Keratinocyte (primary cell): ENCODE data around the gene RXRA. TPM values are rescaled to one million over a fixed set of nuclear protein-coding genes. Genes with fewer than 3 reads are reported as not detected.

ENCODE experiments used
- DNase-seq: peaks from one replicate; pipeline ENCODE4 v3.0.0-alpha.2; 2011; ENCODE audit warnings: low read depth, missing footprints, low spot score
- FAIRE-seq: peaks from 2 replicates; lab custom pipeline; 2011; peaks lifted over from hg19 to GRCh38; lab: Jason Lieb, UNC
- H2AFZ ChIP-seq: 2 replicates; pipeline ENCODE4 v1.6.0; 2012; ENCODE audit warnings: low read length, control low read depth, inconsistent platforms; ENCODE audit not compliant: control insufficient read depth
- H3K27ac ChIP-seq: 2 replicates; pipeline ENCODE4 v1.5.1; 2011; ENCODE audit warnings: low read length; ENCODE audit not compliant: control insufficient read depth, insufficient read depth
- H3K27me3 ChIP-seq: 3 replicates; pipeline ENCODE4 v1.6.0; 2011; ENCODE audit warnings: low read length; ENCODE audit not compliant: control insufficient read depth, insufficient read depth; ENCODE audit errors: extremely low read depth
- H3K36me3 ChIP-seq, 2 experiments: 2 replicates in 1 of 2; 3 replicates in 1 of 2; pipeline ENCODE4 v1.5.1; 2011; ENCODE audit warnings: low read length in 2 of 2, mild to moderate bottlenecking in 1 of 2; ENCODE audit not compliant: control insufficient read depth in 2 of 2, insufficient read depth in 2 of 2; ENCODE audit errors: extremely low read depth in 1 of 2
- H3K4me1 ChIP-seq: 3 replicates; pipeline ENCODE4 v1.5.1; 2011; ENCODE audit warnings: low read length; ENCODE audit not compliant: control insufficient read depth, insufficient read depth; ENCODE audit errors: extremely low read depth
- H3K4me2 ChIP-seq: 3 replicates; pipeline ENCODE4 v1.6.0; 2011; ENCODE audit warnings: low read depth, low read length; ENCODE audit not compliant: control insufficient read depth, insufficient read depth; ENCODE audit errors: extremely low read depth
- H3K4me3 ChIP-seq, 3 experiments: fragments of 200-600 bp in 1 of 3; sonication (generic) in 1 of 3; 2 replicates in 2 of 3; 3 replicates in 1 of 3; pipeline ENCODE4 v1.5.1; 2011 to 2016; ENCODE audit warnings: low read length in 3 of 3, mild to moderate bottlenecking in 3 of 3, control low read depth in 2 of 3, inconsistent platforms in 1 of 3, low read depth in 1 of 3, mixed read lengths in 1 of 3, mixed run types in 1 of 3, moderate library complexity in 1 of 3; ENCODE audit not compliant: control insufficient read depth in 2 of 3, insufficient read depth in 2 of 3; ENCODE audit errors: extremely low read depth in 1 of 3
- H3K79me2 ChIP-seq: 2 replicates; pipeline ENCODE4 v1.6.0; 2012; ENCODE audit warnings: low read length; ENCODE audit not compliant: control insufficient read depth, insufficient read depth
- H3K9ac ChIP-seq: 3 replicates; pipeline ENCODE4 v1.6.0; 2011; ENCODE audit warnings: low read length; ENCODE audit not compliant: control insufficient read depth, insufficient read depth; ENCODE audit errors: extremely low read depth
- H3K9me1 ChIP-seq: 3 replicates; pipeline ENCODE4 v1.6.0; 2011; ENCODE audit warnings: low read length; ENCODE audit not compliant: control insufficient read depth, insufficient read depth; ENCODE audit errors: extremely low read depth
- H3K9me3 ChIP-seq: 2 replicates; pipeline ENCODE4 v1.5.1; 2012; ENCODE audit warnings: low read depth, low read length; ENCODE audit not compliant: control insufficient read depth
- H4K20me1 ChIP-seq: 3 replicates; pipeline ENCODE4 v1.6.0; 2011; ENCODE audit warnings: low read length; ENCODE audit not compliant: control insufficient read depth, insufficient read depth; ENCODE audit errors: extremely low read depth
- EZH2 ChIP-seq: IDR thresholded peaks from one replicate; pipeline ENCODE4 v1.6.1; 2012; ENCODE audit warnings: inconsistent platforms, mild to moderate bottlenecking, low read length, moderate library complexity
- dilution Hi-C: fragments of 300-500 bp; cut with MboI; formaldehyde crosslinking; loops from one replicate; pipeline ENCODE4 v1.7.0; 2020; ENCODE audit warnings: low sequenced_read_pairs; ENCODE audit not compliant: extremely low pct_ligation_motif_present
- polyA plus RNA-seq, 5 experiments: library from polyadenylated mRNA; depleted of rRNA in 3 of 5; stranded (reverse) in 3 of 5; stranded (forward) in 1 of 5; unstranded in 1 of 5; fragments of >200 nt; gene quantifications; 1 replicate in 1 of 5; 2 replicates in 3 of 5; 3 replicates in 1 of 5; pipeline versions ENCODE4 v1.2.1 to v1.2.3, GENCODE V29; 2011 to 2012; ENCODE audit warnings: missing spikeins in 2 of 5, low read depth in 1 of 5, low replicate concordance in 1 of 5
- TF ChIP-seq, protein P1 (sequence below), 3 experiments: IDR thresholded peaks in 1 of 3; conservative IDR thresholded peaks in 1 of 3; optimal IDR thresholded peaks in 1 of 3; 2 replicates in 2 of 3; 3 replicates in 1 of 3; pipeline versions ENCODE3 to v1.5.1; 2011; ENCODE audit warnings: low read length in 3 of 3, mild to moderate bottlenecking in 3 of 3, moderate library complexity in 2 of 3, control low read depth in 1 of 3, inconsistent platforms in 1 of 3; ENCODE audit not compliant: insufficient read depth in 2 of 3; ENCODE audit errors: extremely low read depth in 1 of 3

The RXRA gene
- polyA plus RNA-seq, 1 donor (not counting 4 experiments of a cell fraction or from before 2014, with no cell fraction given), result 9.7 TPM

DNA sequence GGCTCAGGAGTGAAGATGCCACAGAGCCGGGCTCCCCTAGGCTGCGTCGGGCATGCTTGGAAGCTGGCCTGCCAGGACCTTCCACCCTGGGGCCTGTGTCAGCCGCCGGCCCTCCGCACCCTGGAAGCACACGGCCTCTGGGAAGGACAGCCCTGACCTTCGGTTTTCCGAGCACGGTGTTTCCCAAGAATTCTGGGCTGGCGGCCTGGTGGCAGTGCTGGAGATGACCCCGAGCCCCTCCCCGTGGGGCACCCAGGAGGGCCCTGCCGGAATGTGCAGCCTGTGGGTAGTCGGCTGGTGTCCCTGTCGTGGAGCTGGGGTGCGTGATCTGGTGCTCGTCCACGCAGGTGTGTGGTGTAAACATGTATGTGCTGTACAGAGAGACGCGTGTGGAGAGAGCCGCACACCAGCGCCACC, 113.1 kb downstream of the RXRA start:
- H3K9me3 ChIP-seq, result no peaks in the 10 kb centered on the region
- DNase-seq (no peak), FAIRE-seq (no peak)
- H2AFZ ChIP-seq, result no peak overlapping the region
- H3K27ac ChIP-seq, result no peak overlapping the region
- no peak overlapping the region for H3K4me2 ChIP-seq
- H3K27me3 ChIP-seq, result peaks cover 16% of the 10 kb centered on the region
- H3K36me3 ChIP-seq, result peaks cover 8 to 9% of the 10 kb centered on the region in 2 experiments
- TF ChIP-seq, protein P1, sequence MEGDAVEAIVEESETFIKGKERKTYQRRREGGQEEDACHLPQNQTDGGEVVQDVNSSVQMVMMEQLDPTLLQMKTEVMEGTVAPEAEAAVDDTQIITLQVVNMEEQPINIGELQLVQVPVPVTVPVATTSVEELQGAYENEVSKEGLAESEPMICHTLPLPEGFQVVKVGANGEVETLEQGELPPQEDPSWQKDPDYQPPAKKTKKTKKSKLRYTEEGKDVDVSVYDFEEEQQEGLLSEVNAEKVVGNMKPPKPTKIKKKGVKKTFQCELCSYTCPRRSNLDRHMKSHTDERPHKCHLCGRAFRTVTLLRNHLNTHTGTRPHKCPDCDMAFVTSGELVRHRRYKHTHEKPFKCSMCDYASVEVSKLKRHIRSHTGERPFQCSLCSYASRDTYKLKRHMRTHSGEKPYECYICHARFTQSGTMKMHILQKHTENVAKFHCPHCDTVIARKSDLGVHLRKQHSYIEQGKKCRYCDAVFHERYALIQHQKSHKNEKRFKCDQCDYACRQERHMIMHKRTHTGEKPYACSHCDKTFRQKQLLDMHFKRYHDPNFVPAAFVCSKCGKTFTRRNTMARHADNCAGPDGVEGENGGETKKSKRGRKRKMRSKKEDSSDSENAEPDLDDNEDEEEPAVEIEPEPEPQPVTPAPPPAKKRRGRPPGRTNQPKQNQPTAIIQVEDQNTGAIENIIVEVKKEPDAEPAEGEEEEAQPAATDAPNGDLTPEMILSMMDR (optimal IDR thresholded peaks at IDR 0.05 in 1 of 3, IDR thresholded peaks at IDR 0.05 in 1 of 3, conservative IDR thresholded peaks at IDR 0.05 in 1 of 3; ENCODE audit: extremely low read depth in 1 of 3, insufficient read depth in 2 of 3, low read length in 3 of 3), result no peak
- TF ChIP-seq EZH2, result no peak
- H3K79me2 ChIP-seq, result no peaks in the 10 kb centered on the region
- peaks cover 7% of the 10 kb centered on the region for H4K20me1 ChIP-seq
- no peak overlapping the region for H3K4me3 ChIP-seq
- dilution Hi-C loops, result no loop called here
- no peak overlapping the region for H3K9ac ChIP-seq
- H3K9me1 ChIP-seq, result peaks cover 3% of the 10 kb centered on the region
- H3K4me1 ChIP-seq, result peaks cover 32% of the 10 kb centered on the region

GRCh38 chr9:134440636-134441226, 114.5 kb downstream of the RXRA start:
- dilution Hi-C loops, result no loop called here
- peaks cover 23% of the 10 kb centered on the region for H3K4me1 ChIP-seq
- no peak for FAIRE-seq

More at GRCh38 chr9:134440636-134441226, 114.5 kb downstream of the RXRA start:
- DNase-seq, result no peak
- H4K20me1 ChIP-seq, result peaks cover 5% of the 10 kb centered on the region
- no peak overlapping the region for H2AFZ ChIP-seq
- no peak overlapping the region for H3K27ac ChIP-seq
- peaks cover 3% of the 10 kb centered on the region for H3K9me1 ChIP-seq
- no peak overlapping the region for H3K4me2 ChIP-seq
- no peak overlapping the region for H3K4me3 ChIP-seq
- peaks cover 16% of the 10 kb centered on the region for H3K27me3 ChIP-seq
- no peak overlapping the region for H3K9ac ChIP-seq
- peaks cover 5 to 7% of the 10 kb centered on the region in 2 experiments for H3K36me3 ChIP-seq
- H3K79me2 ChIP-seq, result no peaks in the 10 kb centered on the region
- TF ChIP-seq, protein P1 (optimal IDR thresholded peaks at IDR 0.05 in 1 of 3, IDR thresholded peaks at IDR 0.05 in 1 of 3, conservative IDR thresholded peaks at IDR 0.05 in 1 of 3; ENCODE audit: extremely low read depth in 1 of 3, insufficient read depth in 2 of 3, low read length in 3 of 3), result no peak
- no peak for TF ChIP-seq EZH2
- H3K9me3 ChIP-seq, result no peaks in the 10 kb centered on the region
